GM18502 (cell line): ENCODE results near the gene PLOD2.

Experiments used
- ATAC-seq: cut with Tn5 transposase; IDR thresholded peaks from one replicate; pipeline ENCODE4 v1.9.1; 2021; ENCODE audit warnings: mild to moderate bottlenecking; ENCODE audit not compliant: unreplicated experiment, poor library complexity

Gene PLOD2

GRCh38 chr3:146166826-146167225 lies 5.8 kb upstream of the PLOD2 start:
- no peak for ATAC-seq

- no peak for ATAC-seq
Observed at GRCh38 chr3:146166415-146166821, 5.4 kb upstream of the PLOD2 start.

GRCh38 chr3:146165877-146166276 lies 4.9 kb upstream of the PLOD2 start:
- no peak for ATAC-seq

DNA sequence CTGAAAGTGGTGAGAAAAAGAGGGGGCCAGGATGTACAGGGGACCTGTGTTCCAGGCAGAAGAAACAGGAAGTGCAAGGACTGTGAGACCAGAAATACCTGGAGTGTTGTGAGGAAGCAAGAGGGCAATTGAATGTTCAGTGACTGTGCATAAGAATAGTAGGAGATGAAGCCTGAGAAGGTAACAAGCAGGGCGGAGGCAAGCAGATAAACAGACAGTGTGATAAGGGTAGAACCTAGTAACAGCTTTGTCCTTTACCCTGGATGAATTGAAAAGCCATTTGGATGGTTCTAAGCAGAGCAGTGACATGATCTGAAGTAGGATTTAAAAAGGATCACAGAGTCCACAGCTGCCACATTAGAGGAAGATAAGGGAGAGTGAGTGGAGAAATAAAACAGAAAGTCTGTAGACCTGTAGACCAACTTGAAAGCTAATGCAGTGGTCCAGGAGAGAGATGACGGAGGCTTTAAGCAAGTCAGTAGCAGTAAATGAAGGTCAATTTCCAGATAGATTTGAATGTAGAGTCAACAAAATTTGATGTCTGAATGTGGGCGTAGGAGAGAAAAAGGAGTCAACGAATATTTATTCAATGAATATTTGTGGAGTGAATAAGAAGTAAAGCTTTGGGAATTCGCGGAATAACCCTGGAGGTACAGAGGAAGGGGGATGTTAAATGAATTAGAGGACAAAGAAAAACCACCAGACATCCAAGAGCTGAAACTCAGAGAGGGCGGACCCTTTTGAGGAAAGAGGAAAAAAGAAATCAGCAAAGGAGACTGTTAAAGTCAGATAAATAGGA lies 4.2 kb upstream of the PLOD2 start:
- no peak for ATAC-seq

DNA sequence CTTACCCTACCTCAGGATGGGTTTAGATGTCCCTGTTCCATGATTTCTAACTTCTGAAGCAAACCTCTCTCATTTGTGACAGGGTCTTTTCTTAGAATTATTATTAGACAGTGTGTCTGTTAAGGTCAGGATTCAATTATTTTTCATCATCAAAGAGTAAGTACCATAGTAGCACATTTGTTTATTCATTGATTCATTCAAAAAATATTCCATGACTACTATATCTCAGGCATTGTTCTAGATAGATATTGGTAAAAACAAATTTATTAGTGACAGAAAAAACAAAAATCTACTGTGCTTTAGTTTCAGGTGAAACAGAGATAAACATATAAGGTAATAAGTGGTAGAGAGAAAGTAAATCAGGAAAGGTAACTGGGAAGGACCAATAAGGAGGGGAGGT lies 3.5 kb upstream of the PLOD2 start:
- ATAC-seq, result no peak

- no peak for ATAC-seq
Observed at GRCh38 chr3:146164071-146164470, 3.1 kb upstream of the PLOD2 start.

GRCh38 chr3:146163584-146163983 lies 2.6 kb upstream of the PLOD2 start:
- ATAC-seq, result no peak

DNA sequence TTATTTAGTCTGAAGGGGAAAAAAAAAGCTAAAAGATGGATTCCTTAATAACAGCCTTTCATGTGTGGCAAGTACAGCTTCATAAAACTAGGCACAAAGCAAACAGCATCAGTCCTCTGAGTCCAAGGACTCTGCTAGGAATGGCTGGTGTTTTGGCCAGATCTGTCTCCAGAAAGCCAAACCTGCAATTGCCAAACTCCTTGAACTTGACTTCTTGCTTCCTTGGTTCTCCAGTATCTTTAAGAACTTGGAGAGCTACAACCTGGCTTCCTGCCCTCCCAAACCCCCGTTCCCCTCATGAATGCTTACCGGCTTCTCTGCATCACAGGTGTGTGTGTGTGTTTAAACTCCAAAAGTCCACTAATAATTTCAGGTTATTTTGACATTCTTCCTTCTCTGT lies 1.6 kb upstream of the PLOD2 start:
- no peak for ATAC-seq

GRCh38 chr3:146161663-146162002 lies 649 bp upstream of the PLOD2 start:
- no peak for ATAC-seq

GRCh38 chr3:146160321-146160963 lies 542 bp downstream of the PLOD2 start:
- ATAC-seq, result peak; percentile 17

DNA sequence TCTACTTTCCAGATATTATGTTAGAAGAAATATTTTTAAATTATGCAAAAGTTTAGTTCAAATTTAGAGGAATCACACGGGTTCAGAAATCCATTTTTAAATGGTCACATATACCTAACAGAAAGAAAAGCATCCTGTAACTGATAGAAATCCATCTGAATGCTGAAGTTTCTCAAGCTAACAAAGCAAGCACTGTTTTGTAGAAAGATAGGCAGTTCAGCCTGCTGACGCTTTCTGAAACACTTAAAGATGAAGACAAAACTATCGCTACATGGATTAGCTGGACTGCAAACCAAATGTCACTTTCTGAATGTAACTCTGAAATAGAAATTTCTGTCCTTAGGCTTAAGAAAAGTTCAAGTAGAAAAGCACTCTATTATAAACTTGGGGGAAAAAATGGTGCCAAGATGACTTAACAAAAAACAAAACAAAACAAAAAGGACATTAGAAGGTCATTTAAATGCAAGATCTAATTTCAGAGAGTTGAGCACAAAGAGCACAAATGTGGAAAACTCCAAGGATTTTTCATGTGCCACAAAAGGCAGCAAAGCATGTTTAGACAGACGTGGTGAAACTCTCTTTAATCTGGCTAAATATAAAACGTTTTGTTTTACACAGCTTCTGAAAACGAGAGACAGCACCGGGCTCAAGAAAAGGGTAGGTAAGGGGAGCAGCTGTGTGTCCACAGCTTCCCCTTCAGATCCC lies 1.2 kb downstream of the PLOD2 start:
- no peak for ATAC-seq

- ATAC-seq, result no peak
Observed at GRCh38 chr3:146159037-146159436, 1.9 kb downstream of the PLOD2 start.

GRCh38 chr3:146157325-146158060 lies 3.5 kb downstream of the PLOD2 start:
- no peak for ATAC-seq

DNA sequence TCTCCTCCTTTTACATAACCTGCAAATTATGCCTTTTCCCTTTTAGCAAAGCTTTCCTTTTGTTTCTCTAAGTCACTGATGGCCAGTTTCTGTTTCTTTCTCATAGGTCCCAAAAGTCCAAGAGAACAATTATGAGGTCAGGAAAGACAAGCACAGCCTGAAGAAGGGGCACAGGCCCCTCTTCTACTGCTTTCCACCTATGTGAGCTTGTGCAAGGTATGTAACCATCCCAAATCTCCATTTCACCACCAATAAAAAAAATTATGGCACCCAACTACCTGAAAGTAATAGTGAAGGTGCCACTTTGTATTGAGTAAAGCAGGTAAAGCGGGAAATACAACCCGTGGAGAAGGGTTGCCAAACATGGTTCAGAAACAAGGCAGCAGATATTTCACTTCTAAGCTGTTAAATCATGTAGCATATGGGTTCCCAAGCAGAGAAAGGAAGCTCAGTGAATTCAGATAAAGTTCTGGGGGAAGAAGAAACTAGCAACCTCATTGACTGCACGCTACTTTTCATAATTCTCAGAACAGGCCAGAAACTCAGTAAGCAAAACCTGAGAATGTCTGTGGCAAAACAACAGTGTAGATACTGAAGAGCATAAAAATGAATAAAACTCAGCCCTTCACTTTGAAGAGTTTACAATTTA lies 4.2 kb downstream of the PLOD2 start:
- no peak for ATAC-seq

GRCh38 chr3:146156095-146156494 lies 4.9 kb downstream of the PLOD2 start:
- ATAC-seq, result no peak

GRCh38 chr3:146154995-146155394 lies 6.0 kb downstream of the PLOD2 start:
- ATAC-seq, result no peak

GRCh38 chr3:146154316-146154715 lies 6.7 kb downstream of the PLOD2 start:
- no peak for ATAC-seq

- no peak for ATAC-seq
Observed at GRCh38 chr3:146153429-146153828, 7.6 kb downstream of the PLOD2 start.

GRCh38 chr3:146152834-146153233 lies 8.2 kb downstream of the PLOD2 start:
- no peak for ATAC-seq

DNA sequence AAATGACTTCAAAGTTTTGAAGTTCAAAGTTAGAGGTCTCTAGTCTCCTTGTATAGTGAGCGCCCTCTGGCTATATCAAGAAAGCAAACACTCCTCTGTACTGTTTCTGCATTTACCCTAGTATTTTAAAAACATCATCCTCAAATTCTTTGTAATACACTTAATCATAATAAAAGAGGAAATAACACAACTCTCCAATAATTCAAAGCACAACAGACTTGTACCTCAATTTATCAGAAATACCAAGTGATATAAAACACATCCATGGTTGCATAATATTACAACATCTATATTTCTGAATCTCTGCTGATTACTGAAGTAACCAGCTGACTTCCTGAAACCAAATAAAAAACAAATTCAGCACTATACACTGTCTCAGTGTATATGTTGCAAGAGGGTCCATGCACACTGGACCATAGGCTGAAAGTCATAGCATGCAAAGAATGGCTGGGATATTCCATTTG lies 12.5 kb downstream of the PLOD2 start:
- ATAC-seq, result no peak
